Measurements from ENCODE around the gene CCDC122. TPM values are rescaled to one million over a fixed set of nuclear protein-coding genes. Genes with fewer than 3 reads are reported as not detected.

Gene CCDC122
- 1 to 10 TPM in 1 of 2 donors, under 1 TPM in 1; 0.25 to 2.8 TPM for total RNA-seq

DNA sequence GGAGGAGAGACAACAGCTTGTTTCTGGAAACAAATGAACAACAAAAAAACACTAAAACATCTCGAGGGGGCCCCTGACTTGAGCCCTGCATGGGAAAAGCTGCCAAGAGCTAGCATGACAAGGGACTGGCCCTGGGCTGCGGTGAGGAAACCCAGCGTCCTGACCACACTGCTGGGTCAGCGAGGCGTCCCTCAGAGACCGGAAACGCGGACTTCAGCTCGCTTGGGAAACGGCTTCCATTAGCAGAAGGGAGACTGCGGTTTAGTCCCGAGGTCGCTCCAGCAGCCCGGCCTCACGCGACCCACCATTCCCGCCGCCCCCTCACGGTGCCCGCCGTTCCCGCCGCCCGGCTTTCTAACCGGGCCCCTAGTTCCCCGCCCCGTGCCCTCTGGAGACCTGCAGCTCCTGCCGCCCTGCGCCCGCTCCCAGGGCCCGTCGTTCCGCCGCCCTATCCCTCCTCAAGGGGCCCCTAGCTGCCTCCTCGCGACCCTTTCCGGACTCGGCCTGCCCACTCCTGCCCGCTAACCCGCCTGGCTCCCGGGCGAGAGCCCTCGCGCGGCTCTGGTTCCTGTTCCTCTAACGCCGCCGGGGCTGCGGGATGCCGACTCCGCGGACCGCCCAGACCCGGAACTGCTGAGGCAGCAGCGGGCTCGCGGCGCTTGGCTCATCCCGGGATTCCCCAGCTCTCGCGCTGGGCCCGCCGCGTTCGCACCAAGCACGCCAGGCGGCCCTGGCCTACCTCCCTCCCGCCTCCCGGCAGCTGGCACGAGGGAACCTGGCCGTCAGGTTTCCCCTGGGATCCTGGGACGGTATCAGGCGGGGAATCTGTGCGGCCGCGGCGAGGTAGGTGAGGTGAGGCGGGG lies at the start of gene CCDC122:
Gene CCDC122, minus strand, starts transcription at position 849 of the 863 bp plus-strand sequence. CDS start 10,364 bp downstream, outside the sequence.
- Mint-ChIP-seq H3K9me3 (no peaks in the 10 kb centered on the region), H3K36me3 (peaks cover 15% of the 10 kb centered on the region in 2 donors), H3K27ac (peak within 1 kb of the TSS; percentile 91 to 94)
- peak; percentile 77 to 86 for DNase-seq (ENCODE audit: low spot score in 2 of 2)
- ATAC-seq, result peak; percentile 91 to 94

DNA sequence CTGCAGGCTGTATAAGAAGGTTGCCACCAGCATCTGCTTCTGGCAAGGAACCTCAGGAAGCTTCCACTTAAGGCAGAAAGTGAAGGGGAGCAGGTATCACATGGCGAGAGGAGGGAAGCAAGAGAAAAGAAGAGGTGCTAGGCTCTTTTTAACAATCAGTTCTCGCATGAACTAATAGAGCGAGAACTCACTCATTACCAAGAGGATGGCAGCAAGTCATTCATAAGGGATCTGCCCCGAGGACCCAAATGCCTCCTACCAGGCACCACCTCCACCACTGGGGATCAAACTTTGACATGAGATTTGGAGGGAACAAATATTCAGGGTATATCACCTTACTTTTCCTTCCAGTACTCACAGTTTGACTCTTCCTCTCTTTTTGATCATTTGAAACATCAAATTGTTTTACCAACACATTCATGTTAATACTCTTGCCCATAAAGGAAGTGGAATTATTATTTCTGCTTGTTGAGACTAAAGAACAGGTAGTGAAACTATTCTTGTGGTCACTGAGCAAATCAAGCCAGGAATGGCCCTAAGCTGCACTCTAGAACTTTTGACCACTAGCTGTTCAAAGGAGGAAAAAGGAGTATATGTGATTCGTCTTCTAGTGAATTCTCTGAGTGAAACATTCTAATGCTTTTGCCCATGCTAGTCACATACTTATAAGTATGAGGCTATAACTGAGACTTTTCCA lies 45.2 kb upstream of the CCDC122 start:
- Mint-ChIP-seq H3K27ac (no peak overlapping the region), H3K9me3 (no peaks in the 10 kb centered on the region), H3K36me3 (no peaks in the 10 kb centered on the region)
- ATAC-seq (no peak), DNase-seq (ENCODE audit: low spot score in 2 of 2) (no peak)

DNA sequence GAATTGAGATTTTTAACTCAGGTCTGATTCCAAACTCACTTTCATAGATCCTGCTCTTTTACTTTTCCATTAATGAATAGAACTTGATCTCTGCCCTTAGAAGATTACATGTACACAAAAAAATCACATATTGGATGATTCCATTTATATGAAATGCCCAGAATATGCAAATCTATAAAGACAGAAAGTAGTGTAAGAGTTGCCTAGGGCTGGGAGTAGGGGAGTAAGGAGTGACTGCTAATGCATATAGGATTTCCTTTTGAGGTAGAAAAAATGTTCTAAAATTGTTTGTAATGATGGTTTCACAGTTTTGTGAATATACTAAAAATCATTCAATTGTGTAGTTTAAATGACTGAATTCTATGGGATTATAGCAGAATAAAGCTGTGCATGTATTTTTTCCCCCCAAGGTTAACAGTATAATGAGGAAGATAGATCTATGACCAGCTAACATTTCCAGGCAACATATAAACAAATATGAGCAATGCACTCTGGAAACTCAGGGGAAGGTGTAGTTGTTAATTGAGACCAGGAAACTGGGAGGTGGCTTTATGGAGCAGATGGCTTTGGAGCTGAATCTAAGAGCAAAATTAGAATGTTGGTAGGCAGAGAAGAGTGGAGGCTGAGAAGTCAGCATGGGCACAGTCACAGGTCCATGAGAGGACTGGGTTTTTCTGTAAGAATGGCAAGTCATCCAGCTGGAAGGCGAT lies 41.6 kb upstream of the CCDC122 start:
- H3K27ac Mint-ChIP-seq, result no peak overlapping the region
- no peak for ATAC-seq
- no peaks in the 10 kb centered on the region for H3K36me3 Mint-ChIP-seq
- H3K9me3 Mint-ChIP-seq, result no peaks in the 10 kb centered on the region
- no peak for DNase-seq (ENCODE audit: low spot score in 2 of 2)

DNA sequence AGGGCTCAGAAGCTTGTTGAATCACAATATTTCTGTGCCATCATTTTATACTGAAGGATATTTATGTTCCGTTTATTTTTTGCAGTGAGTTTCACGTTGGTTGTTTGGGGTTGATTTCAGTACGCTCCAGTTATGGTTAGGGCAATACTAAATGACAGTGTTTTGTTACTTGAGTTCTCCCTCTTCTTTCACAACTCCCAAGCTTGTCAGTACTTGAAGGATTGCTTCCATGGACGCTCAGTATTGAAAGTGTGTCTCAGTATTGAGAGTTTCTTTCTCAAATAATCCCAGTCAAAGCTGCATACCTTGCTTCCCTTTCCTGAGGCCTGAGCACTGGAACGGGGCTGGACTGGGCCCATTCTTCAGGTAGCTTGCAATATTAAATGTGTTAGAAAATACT lies 39.1 kb upstream of the CCDC122 start:
- no peak for DNase-seq (ENCODE audit: low spot score in 2 of 2)
- no peaks in the 10 kb centered on the region for H3K9me3 Mint-ChIP-seq
- no peak overlapping the region for H3K27ac Mint-ChIP-seq
- no peaks in the 10 kb centered on the region for H3K36me3 Mint-ChIP-seq
- no peak for ATAC-seq

DNA sequence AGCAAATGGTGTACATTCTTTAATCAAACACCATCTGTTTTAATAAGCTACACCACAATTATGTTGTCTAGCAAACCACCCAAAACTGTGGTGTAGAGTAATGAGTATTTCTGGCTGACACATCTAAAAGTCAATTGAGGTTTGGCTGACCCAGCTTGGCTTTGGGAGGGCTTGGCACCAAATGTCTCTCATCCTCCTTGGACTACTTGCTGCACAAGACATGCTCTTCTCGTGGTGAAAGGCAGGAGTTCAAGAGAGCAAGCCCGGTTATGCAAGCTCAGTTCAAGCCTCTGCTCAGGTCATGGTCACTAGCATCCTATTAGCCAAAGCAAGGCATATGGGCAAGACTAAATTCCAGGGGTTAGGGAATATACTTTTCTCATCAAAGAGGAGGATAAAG lies 37.3 kb upstream of the CCDC122 start:
- no peaks in the 10 kb centered on the region for H3K36me3 Mint-ChIP-seq
- no peak for ATAC-seq
- H3K9me3 Mint-ChIP-seq, result no peaks in the 10 kb centered on the region
- DNase-seq (ENCODE audit: low spot score in 2 of 2), result no peak
- no peak overlapping the region for H3K27ac Mint-ChIP-seq

DNA sequence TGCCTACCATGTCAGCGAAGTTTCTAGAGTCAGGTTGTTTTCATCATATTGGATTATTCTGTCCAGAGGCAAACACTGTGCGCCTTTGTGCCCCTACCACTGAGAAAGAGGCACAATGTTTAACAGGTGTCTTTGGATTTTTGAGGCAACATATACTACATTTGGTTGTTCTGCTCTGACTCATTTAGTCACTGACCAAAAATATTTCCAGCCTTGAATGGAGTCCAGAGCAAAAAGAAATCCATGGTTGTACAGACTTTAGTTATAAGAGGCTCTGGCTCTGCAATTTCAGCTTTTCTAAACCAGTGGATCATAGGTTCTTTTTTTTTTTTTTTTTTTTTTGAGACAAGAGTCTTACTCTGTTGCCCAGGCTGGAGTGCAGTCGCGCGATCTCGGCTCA lies 35.9 kb upstream of the CCDC122 start:
- H3K9me3 Mint-ChIP-seq, result no peaks in the 10 kb centered on the region
- no peak for DNase-seq (ENCODE audit: low spot score in 2 of 2)
- ATAC-seq, result no peak
- no peak overlapping the region for H3K27ac Mint-ChIP-seq
- no peaks in the 10 kb centered on the region for H3K36me3 Mint-ChIP-seq

DNA sequence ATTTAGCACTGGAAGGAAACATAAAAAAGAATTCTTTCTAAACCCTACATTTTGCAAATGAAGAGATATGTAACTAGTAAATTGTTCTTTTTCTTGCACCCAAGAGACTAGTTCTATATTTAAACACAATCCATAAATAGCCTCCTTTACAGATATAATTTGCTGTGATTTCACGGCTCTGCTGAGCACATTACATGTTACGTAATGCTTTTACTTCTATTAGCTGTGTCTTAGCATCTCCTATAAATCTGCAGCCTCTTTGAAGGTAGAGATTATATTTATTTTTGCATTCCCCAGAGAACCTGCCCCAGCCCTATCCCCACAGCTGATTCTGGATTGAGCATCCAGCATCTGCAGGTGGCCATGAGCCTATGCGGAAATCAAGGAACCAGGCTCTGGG lies 32.3 kb upstream of the CCDC122 start:
- ATAC-seq, result no peak
- DNase-seq (ENCODE audit: low spot score in 2 of 2), result no peak
- Mint-ChIP-seq H3K27ac (no peak overlapping the region), H3K36me3 (no peaks in the 10 kb centered on the region), H3K9me3 (no peaks in the 10 kb centered on the region)

DNA sequence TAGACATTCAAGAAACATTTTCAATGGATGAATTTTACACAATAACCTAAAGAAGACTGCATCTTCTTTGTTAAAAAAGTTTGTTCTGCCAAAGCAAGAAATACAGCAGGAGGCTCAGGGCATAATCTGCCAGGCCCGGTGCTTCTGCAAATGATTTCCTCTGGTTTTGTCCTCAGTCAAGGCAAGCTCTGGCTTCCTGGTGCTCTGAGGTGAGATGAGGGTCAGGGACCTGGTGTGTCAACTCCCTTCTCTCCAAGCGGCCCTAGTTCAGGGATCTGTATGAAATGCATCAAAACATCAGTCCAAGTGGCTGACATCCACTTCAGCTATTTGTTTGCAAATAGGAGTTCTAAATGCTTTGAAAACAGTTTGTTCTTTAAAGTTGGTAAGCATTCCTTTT lies 31.7 kb upstream of the CCDC122 start:
- Mint-ChIP-seq H3K9me3 (no peaks in the 10 kb centered on the region), H3K27ac (no peak overlapping the region), H3K36me3 (no peaks in the 10 kb centered on the region)
- ATAC-seq, result no peak
- DNase-seq (ENCODE audit: low spot score in 2 of 2), result no peak

DNA sequence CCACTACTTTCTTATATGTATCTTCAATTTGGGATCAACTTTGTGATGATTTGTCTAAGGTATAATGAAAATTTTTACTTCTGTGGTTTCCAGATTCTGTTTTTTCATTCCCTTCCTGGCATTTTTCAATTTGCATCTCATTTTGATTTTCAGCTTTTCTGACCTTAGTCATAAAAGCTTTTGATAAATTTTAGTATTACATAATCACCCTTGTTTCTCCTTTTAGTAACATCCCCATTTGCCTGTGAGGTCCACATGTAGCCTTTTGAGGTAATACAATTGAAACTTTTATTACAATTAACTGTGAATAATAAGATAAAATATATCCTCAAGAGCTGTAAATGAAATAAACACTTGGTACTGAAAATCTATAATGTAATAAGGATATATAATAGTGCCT lies 31.3 kb upstream of the CCDC122 start:
- ATAC-seq, result no peak
- Mint-ChIP-seq H3K36me3 (no peaks in the 10 kb centered on the region), H3K9me3 (no peaks in the 10 kb centered on the region), H3K27ac (no peak overlapping the region)
- no peak for DNase-seq (ENCODE audit: low spot score in 2 of 2)

DNA sequence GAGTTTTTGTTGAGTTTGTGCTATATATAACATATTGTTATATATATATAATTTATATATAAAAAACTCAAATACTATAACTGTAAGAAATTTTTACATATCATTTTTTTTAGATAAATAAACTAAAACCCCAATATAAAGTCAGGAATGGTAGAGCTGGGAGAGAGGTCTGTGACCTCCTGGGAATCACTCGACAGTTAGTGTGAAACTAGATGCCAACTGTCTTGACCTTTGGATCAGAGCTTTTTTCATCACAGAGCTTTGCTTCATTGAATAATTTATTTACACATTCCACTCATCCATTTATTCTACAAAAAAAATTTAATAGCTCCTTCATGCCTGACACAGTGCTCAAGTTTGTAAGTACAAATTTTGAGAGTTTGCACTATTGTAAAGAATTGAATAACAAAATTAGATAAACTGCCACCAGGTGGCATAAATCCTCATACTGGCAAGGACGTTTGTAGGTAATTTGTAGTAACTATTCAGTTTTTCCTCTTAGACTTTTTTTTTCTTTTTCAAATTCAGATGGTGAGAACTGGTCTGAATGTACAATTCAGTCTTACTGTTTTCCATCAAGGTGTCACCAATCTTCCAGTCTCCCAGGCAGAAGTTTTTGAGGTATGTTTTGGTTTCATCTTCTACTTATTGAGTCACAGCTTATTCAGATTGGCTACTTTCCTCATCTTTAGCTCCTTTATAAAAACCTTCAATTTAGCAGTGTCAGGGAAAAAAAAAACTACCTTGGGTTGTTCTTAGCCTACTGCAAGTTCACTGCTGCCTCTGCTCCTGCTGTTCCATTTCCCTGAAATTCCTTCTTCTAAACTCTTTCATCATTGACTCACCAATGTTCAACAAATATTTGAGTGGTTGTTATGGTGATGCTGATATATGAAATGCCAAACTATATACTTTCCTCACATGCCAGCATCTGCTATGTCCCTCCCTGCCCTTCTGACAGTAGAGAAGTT lies 28.9 kb upstream of the CCDC122 start:
- no peak overlapping the region for H3K27ac Mint-ChIP-seq
- peak; percentile 70 to 91 for ATAC-seq
- DNase-seq (ENCODE audit: low spot score in 2 of 2), result peak in 1 of 2 donors; percentile 6
- H3K36me3 Mint-ChIP-seq, result no peaks in the 10 kb centered on the region
- no peaks in the 10 kb centered on the region for H3K9me3 Mint-ChIP-seq

DNA sequence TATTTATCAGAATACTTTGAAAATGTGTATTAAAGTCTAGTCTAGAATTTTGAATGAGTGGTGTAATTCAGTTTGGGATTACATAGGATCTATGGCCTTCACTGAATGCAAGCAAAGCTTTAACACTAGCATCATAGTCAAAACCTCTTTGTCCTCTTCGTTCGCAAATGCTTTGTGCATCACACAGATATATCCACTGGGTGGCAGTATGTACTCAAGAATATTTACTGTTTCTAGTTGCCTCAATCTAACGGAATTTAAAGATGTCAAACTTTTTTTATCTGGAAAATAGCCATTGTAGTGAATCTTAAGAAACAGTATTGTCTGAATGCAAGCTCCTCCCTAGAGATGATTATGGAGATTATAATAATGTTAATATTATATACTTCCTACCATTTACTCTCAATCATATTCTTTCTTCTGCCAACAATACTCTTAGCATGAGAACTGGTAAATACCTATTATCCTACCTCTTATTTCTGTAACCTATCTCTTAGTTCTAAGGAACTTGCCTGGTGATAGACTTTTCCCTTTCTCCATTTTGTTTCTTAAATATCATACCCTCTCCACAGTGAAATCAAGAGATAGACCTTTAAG lies 26.0 kb upstream of the CCDC122 start:
- DNase-seq (ENCODE audit: low spot score in 2 of 2) (peak in 1 of 2 donors; percentile 36), ATAC-seq (peak; percentile 43 to 55)
- H3K36me3 Mint-ChIP-seq, result no peaks in the 10 kb centered on the region
- no peaks in the 10 kb centered on the region for H3K9me3 Mint-ChIP-seq
- H3K27ac Mint-ChIP-seq, result no peak overlapping the region

DNA sequence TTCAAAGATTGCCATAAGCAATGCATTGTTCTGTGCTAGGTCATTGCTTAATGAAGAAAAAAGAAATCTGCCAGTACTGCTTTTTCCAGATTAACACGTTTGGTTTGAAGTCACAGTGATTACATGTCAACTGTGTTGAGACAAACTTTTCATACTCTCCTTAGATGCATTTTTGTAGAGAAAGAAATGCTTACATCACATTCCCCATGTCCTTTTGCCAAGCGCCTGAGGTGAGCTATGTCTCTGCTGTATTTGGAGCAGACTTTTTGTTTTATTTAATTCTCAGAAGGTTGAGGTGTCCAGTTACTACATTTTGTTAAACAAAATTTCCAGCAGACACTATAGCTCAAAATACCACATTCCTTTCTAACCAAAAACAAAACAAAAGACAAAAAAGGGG lies 16.4 kb upstream of the CCDC122 start:
- H3K27ac Mint-ChIP-seq, result no peak overlapping the region
- DNase-seq (ENCODE audit: low spot score in 2 of 2) (no peak), ATAC-seq (no peak)
- no peaks in the 10 kb centered on the region for H3K9me3 Mint-ChIP-seq
- peaks cover 0 to 6% of the 10 kb centered on the region in 2 donors for H3K36me3 Mint-ChIP-seq

DNA sequence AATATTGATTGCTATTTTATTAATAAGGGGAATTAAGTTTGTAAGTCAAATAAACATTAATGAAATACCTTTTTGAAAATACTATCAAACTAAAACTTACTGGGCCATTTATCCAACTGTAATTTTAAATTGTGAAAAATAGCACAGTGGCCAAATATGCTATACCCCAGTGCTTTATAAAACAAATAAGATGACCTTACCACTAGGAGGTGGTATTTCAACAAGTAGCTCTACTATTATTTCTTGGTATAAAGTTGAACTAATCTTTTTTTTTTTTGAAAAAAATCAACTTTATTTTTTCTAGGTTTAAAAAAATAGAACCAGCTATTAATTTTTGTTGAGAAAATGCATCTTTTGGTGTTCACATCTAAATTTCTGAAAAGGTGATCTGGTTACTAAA lies 14.9 kb upstream of the CCDC122 start:
- peaks cover 0 to 6% of the 10 kb centered on the region in 2 donors for H3K36me3 Mint-ChIP-seq
- H3K27ac Mint-ChIP-seq, result no peak overlapping the region
- no peaks in the 10 kb centered on the region for H3K9me3 Mint-ChIP-seq
- DNase-seq (ENCODE audit: low spot score in 2 of 2) (no peak), ATAC-seq (no peak)

DNA sequence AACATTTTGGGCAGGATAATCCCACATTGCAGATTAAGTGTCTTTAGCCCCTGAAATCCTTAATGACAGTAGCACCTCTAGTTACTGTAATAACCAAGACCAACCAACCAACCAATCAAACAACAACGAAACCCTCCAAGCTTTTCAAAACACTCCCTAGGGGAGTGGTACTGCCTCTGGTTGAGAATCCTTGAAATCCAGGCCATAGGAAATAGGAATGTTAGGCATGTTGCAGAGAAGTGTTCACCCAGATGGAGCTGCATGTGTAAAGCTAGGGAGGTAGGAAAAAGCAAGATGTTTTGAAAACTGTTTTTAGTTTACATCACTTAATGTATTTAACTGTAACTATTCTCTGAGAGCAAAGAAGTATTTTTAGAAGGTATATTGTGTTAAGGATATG lies 4.7 kb upstream of the CCDC122 start:
- DNase-seq (ENCODE audit: low spot score in 2 of 2) (no peak), ATAC-seq (no peak)
- Mint-ChIP-seq H3K27ac (no peak overlapping the region), H3K9me3 (no peaks in the 10 kb centered on the region), H3K36me3 (peaks cover 15 to 21% of the 10 kb centered on the region in 2 donors)

DNA sequence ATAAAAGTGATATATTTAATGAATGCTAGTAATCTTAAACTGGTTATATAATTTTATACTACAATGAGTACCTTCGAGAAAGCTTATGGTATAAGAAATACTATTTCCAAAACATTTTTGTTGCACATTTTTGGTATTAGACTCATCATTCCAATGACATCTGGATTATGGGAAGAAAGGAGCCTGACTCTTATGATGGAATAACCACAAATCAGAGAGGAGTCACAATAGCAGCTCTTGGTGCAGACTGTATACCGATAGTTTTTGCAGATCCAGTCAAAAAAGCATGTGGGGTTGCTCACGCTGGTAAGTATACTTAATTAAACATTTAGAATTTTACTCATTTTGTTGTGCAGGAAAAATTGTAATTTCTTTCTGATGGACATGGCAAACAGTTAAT lies 4.1 kb upstream of the CCDC122 start:
- Mint-ChIP-seq H3K9me3 (no peaks in the 10 kb centered on the region), H3K36me3 (peaks cover 15 to 21% of the 10 kb centered on the region in 2 donors)

DNA sequence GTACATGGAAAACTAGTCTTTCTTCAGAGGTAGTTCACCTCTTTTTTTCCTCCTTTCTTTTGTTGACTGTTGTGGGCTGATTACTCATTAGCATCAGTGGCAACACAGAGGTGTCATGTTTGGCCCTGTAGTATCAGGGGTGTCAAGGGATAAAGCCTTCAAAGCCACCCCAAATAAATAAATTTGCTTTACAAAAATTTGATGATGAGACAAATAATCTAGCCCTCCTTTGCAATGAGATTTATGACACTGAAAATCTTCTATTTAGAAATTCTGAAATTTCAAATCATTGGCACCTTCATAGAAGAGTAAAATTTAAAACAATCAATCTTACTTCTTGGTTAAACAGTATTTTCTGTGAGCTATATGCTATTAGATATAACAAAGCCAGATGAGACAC lies 2.0 kb upstream of the CCDC122 start:
- Mint-ChIP-seq H3K27ac (no peak overlapping the region), H3K9me3 (no peaks in the 10 kb centered on the region), H3K36me3 (peaks cover 15 to 21% of the 10 kb centered on the region in 2 donors)
- DNase-seq (ENCODE audit: low spot score in 2 of 2) (no peak), ATAC-seq (no peak)

More for the DNA sequence above, 4.1 kb upstream of the CCDC122 start:
- ATAC-seq (no peak), DNase-seq (ENCODE audit: low spot score in 2 of 2) (no peak)
- no peak overlapping the region for H3K27ac Mint-ChIP-seq

All from activated naive CD4-positive, alpha-beta T cell treated with anti-CD3 and anti-CD28 coated beads, Interleukin-2, amount 50 U/mL, for 72 hours (primary cell).